OCI-LY7 (cell line): ENCODE results near the gene ZBED5. TPM values are rescaled to one million over a fixed set of nuclear protein-coding genes. Genes with fewer than 3 reads are reported as not detected.

Experiments used
- BruUV-seq: library from RNA; stranded (reverse); fragments of 400-500 nt; replicated peaks from 2 replicates; lab custom pipeline; 2021; lab: Mats Ljungman, UMichigan
- CTCF ChIA-PET: fragments of 300-600 bp; sonication (Branson Sonifier 250); formaldehyde crosslinking; loops from one replicate; lab custom pipeline; 2022; ENCODE audit warnings: antibody characterized with exemption; ENCODE audit not compliant: unreplicated experiment; lab: Charles Lee
- POLR2A ChIA-PET: fragments of 300-600 bp; sonication (Branson Sonifier 250); formaldehyde crosslinking; loops from one replicate; lab custom pipeline; 2022; ENCODE audit warnings: antibody characterized with exemption; lab: Charles Lee
- DNase-seq: peaks from one replicate; pipeline ENCODE4 v3.0.0-alpha.2; 2015; ENCODE audit warnings: low spot score
- H2AFZ ChIP-seq: fragments of 200-600 bp; sonication (generic), shearing (Covaris generic); 2 replicates; pipeline ENCODE4 v1.6.1; 2014; ENCODE audit warnings: mild to moderate bottlenecking, antibody characterized with exemption, low read length, moderate library complexity
- H3K27ac ChIP-seq: fragments of 200-600 bp; sonication (generic); 2 replicates; pipeline ENCODE4 v1.5.1; 2014; ENCODE audit warnings: mixed run types, low read depth, mild to moderate bottlenecking, moderate library complexity, low read length, inconsistent platforms; ENCODE audit not compliant: poor library complexity, severe bottlenecking
- H3K36me3 ChIP-seq: fragments of 200-600 bp; sonication (generic); 2 replicates; pipeline ENCODE4 v1.6.1; 2014; ENCODE audit warnings: mild to moderate bottlenecking, antibody characterized with exemption, low read length, moderate library complexity, mixed read lengths; ENCODE audit not compliant: insufficient read depth
- H3K4me1 ChIP-seq: fragments of 200-600 bp; sonication (generic); 2 replicates; pipeline ENCODE4 v1.5.1; 2014; ENCODE audit warnings: mild to moderate bottlenecking, low read length; ENCODE audit not compliant: insufficient read depth, poor library complexity, severe bottlenecking
- H3K4me2 ChIP-seq: fragments of 200-600 bp; sonication (generic); 2 replicates; pipeline ENCODE4 v1.6.1; 2014; ENCODE audit warnings: mild to moderate bottlenecking, low read length
- H3K4me3 ChIP-seq: fragments of 200-600 bp; sonication (generic); 2 replicates; pipeline ENCODE4 v1.5.1; 2014; ENCODE audit warnings: mild to moderate bottlenecking, low read depth, low read length; ENCODE audit not compliant: poor library complexity, severe bottlenecking
- H3K79me2 ChIP-seq: fragments of 200-600 bp; sonication (generic); 2 replicates; pipeline ENCODE4 v1.6.1; 2016; ENCODE audit warnings: low read depth, mild to moderate bottlenecking, low read length, moderate library complexity, mixed read lengths; ENCODE audit not compliant: insufficient read depth
- H3K9me2 ChIP-seq: fragments of 200-600 bp; sonication (generic); 2 replicates; pipeline ENCODE4 v1.6.1; 2016; ENCODE audit warnings: mild to moderate bottlenecking, low read length, mixed read lengths; ENCODE audit not compliant: insufficient read depth
- H3K9me3 ChIP-seq: fragments of 200-600 bp; sonication (generic); 2 replicates; pipeline ENCODE4 v1.6.1; 2014; ENCODE audit warnings: mild to moderate bottlenecking, mixed run types, low read length, mixed read lengths
- H4K20me1 ChIP-seq: fragments of 200-600 bp; sonication (generic); 2 replicates; pipeline ENCODE4 v1.6.1; 2014; ENCODE audit warnings: mild to moderate bottlenecking, antibody characterized with exemption, low read length, moderate library complexity, mixed read lengths; ENCODE audit not compliant: insufficient read depth
- EZH2phosphoT487 ChIP-seq: fragments of 200-600 bp; sonication (generic); IDR thresholded peaks from 2 replicates; pipeline ENCODE4 v1.6.1; 2018; ENCODE audit warnings: low read depth, borderline replicate concordance, mild to moderate bottlenecking, mixed run types, antibody characterized with exemption, low read length, moderate library complexity, mixed read lengths
- intact Hi-C: fragments of 100-400 bp; cut with micrococcal nuclease; formaldehyde crosslinking; loops from one replicate; pipeline ENCODE4 v1.10.0; 2022; ENCODE audit not compliant: unreplicated experiment
- total RNA-seq, 2 experiments: library from RNA; depleted of rRNA in 1 of 2; stranded (reverse); fragments of >200 nt in 1 of 2; shearing (Covaris generic) in 1 of 2; gene quantifications; 2 replicates each; pipeline ENCODE4 v1.2.3, GENCODE V29; 2014 to 2022
- TF ChIP-seq, protein P1 (sequence below): fragments of 200-600 bp; sonication (generic); conservative IDR thresholded peaks from 2 replicates; pipeline ENCODE4 v1.5.1; 2014; ENCODE audit warnings: mild to moderate bottlenecking, antibody characterized with exemption, low read length, moderate library complexity, mixed read lengths

ZBED5 gene
- total RNA-seq, 2 experiments from 2014 or later = 42.1 to 71.9 TPM

DNA sequence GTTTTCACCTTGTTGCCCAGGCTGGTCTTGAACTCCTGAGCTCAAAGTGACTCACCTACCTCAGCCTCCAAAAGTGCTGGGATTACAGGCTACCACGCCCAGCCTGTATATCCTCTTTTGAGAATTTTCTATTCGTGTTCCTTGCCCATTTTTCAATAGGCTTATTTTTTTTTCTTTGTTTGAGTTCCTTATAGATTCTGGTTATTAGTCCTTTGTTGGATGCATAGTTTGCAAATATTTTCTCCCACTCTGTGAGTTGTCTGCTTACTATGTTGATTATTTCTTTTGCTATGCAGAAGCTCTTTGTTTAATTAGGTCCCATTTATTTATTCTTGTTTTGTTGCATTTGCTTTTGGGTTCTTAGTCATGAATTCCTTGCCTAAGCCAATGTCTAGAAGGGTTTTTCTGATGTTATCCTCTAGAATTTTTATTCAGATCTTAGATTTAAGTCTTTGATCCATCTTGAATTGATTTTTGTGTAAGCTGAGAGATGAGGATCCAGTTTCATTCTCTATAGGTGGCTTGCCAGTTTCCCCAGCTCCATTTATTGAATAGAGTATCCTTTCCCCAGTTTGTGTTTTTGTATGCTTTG is 17.7 kb upstream of the ZBED5 start:
- Histone ChIP-seq H3K27ac (no peak overlapping the region), H3K9me2 (no peaks in the 10 kb centered on the region), H2AFZ (no peak overlapping the region), H3K79me2 (no peaks in the 10 kb centered on the region), H4K20me1 (no peaks in the 10 kb centered on the region), H3K4me3 (no peak overlapping the region), H3K4me1 (peaks cover 7% of the 10 kb centered on the region), H3K36me3 (peaks cover 16% of the 10 kb centered on the region), H3K4me2 (no peak overlapping the region), H3K9me3 (peaks cover 21% of the 10 kb centered on the region)
- no peak for TF ChIP-seq EZH2phosphoT487
- TF ChIP-seq, protein P1, sequence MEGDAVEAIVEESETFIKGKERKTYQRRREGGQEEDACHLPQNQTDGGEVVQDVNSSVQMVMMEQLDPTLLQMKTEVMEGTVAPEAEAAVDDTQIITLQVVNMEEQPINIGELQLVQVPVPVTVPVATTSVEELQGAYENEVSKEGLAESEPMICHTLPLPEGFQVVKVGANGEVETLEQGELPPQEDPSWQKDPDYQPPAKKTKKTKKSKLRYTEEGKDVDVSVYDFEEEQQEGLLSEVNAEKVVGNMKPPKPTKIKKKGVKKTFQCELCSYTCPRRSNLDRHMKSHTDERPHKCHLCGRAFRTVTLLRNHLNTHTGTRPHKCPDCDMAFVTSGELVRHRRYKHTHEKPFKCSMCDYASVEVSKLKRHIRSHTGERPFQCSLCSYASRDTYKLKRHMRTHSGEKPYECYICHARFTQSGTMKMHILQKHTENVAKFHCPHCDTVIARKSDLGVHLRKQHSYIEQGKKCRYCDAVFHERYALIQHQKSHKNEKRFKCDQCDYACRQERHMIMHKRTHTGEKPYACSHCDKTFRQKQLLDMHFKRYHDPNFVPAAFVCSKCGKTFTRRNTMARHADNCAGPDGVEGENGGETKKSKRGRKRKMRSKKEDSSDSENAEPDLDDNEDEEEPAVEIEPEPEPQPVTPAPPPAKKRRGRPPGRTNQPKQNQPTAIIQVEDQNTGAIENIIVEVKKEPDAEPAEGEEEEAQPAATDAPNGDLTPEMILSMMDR = no peak
- ChIA-PET CTCF (no interaction called here), POLR2A (no interaction called here)
- BruUV-seq = no TSS peak
- intact Hi-C loops = no loop called here
- DNase-seq = no peak

DNA sequence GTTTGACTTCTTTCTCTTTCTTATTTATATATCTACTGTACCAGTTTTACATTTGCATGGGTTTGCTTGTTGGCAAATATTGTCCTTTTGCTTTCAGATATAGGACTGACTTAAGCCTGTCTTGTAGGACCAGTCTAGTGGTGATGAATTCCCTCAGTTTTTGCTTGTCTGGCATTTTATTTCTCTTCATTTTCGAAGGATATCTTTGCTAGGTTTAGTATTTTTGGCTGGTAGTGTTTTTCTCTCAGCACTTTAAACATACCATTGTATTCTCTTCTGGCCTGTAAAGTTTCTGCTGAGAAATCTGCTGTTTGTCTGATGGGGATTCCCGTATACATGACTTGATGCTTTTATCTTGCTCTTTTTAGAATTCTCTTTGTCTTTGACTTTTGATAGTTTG is 14.2 kb upstream of the ZBED5 start:
- H3K9me2 ChIP-seq = no peaks in the 10 kb centered on the region
- H3K4me1 ChIP-seq = no peaks in the 10 kb centered on the region
- POLR2A ChIA-PET = no interaction called here
- DNase-seq = no peak
- H4K20me1 ChIP-seq = no peaks in the 10 kb centered on the region
- no peaks in the 10 kb centered on the region for H3K79me2 ChIP-seq
- H2AFZ ChIP-seq = no peak overlapping the region
- TF ChIP-seq, protein P1 = no peak
- TF ChIP-seq EZH2phosphoT487 = no peak
- no TSS peak for BruUV-seq
- H3K4me3 ChIP-seq = no peak overlapping the region
- peaks cover 8% of the 10 kb centered on the region for H3K36me3 ChIP-seq
- intact Hi-C loops = no loop called here
- no peak overlapping the region for H3K4me2 ChIP-seq
- peaks cover 21% of the 10 kb centered on the region for H3K9me3 ChIP-seq
- no peak overlapping the region for H3K27ac ChIP-seq
- CTCF ChIA-PET = no interaction called here

DNA sequence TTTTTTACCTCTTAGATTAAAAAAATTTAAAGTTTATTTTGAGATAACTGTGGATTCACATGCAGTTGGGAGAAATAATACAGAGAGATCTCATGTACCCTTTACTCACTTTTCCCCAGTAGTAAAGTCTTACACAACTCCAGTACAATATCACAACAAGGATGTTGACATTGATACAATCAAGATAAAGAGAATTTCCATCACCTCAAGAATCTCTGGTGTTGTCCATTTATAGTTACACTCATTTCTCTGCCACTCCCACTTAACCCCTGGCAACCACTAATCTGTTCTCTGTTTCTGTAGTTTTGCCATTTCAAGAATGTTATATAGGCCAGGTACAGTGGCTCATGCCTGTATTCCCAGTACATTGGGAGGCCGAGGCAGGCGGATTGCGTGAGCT is 10.5 kb upstream of the ZBED5 start:
- TF ChIP-seq, protein P1 = no peak
- no peak for TF ChIP-seq EZH2phosphoT487
- Histone ChIP-seq H3K4me2 (no peak overlapping the region), H3K27ac (no peak overlapping the region), H3K9me3 (peaks cover 14% of the 10 kb centered on the region; the same call in 1 of the 2 replicates), H3K4me3 (no peak overlapping the region), H3K36me3 (peaks cover 8% of the 10 kb centered on the region), H2AFZ (no peak overlapping the region), H3K4me1 (no peaks in the 10 kb centered on the region), H3K9me2 (no peaks in the 10 kb centered on the region), H3K79me2 (no peaks in the 10 kb centered on the region), H4K20me1 (no peaks in the 10 kb centered on the region)
- intact Hi-C loops = no loop called here
- no TSS peak for BruUV-seq
- DNase-seq = no peak
- CTCF ChIA-PET = no interaction called here
- POLR2A ChIA-PET = no interaction called here
